Stimulated activated CD4-positive, alpha-beta T cell treated with anti-CD3 and anti-CD28 coated beads, Interleukin-2, amount 100 ng/mL, for 24 hours (primary cell): Measurements from ENCODE around the gene GID4.
"Not testable (repeated sequence)": the region's sequence is repeated elsewhere in the genome, so short reads cannot be mapped to it uniquely, and the experiment has no call there.

ENCODE experiments used
- DNase-seq, 2 donors: peaks; one replicate each; pipeline ENCODE4 v3.0.0-alpha.2; 2020

GID4 gene

GRCh38 chr17:18038861-18039534, at the start of gene GID4, which contains the start of gene ATPAF2:
TSS of gene GID4 (plus strand) at chr17:18039408. CDS start at chr17:18039465, 57 bp downstream.
TSS of gene ATPAF2 (minus strand) at chr17:18039168. CDS start at chr17:18039013, 155 bp downstream.
- DNase-seq = peak; percentile 100

GRCh38 chr17:17989618-17990017, 49.6 kb upstream of the GID4 start:
- no peak for DNase-seq

- no peak for DNase-seq
These were observed 48.9 kb upstream of the GID4 start for GRCh38 chr17:17990282-17990681.

DNA sequence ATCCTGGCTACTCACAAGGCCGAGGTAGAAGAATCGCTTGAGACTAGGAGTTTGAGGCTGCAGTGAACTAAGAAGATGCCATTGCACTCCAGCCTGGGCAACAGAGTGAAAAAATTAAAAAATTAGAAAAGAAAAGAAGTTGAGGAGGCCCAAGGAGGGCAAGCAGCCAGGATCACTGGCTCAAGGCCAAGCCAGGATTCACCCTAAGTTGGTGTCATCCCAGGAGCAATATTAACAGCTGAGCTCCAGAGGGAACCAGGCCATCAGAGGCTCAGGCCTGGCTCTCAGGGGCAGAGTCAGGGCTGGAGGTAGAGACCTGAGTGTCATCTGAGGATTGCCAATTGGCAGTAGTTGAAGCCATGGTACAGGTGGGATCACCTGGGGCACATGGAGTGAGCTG, 45.8 kb upstream of the GID4 start:
- no peak for DNase-seq

GRCh38 chr17:17993852-17994251, 45.4 kb upstream of the GID4 start:
- DNase-seq = no peak

DNA sequence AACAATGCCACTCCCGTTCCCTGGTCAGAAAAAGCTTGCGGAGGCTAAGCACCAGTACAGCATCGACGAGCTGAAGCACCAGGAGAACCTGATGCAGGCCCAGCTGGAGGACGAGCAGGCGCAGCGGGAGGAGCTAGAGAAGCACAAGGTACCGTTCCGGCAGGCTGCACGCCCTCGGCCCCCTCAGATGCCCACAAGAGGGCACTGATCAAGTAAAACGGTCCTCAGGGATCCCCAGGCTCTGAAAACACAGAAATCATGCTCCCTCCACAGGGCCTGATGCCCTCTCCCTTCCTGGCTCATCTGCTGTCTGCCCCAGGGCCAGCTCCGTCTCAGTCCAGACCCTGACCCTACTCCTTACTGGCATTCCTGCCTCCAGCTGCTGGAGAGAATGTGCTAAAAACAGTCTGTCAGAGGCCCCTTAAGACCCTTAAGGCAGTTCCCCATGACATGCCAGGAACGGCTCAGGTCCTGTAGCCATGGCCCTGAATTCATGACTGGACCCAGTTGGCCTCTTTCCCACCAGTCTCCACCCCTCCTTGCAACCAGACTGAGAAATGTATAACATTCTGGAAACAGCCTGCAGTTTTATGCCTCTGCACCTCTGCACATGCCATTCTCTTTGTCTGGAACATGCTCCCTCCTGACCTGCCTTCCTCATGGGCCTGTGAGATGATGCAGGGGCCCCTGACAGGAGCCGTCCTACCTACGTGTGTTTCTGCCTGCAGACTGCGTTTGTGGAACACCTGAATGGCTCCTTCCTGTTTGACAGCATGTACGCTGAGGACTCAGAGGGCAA, 44.7 kb upstream of the GID4 start:
- peak in 1 of 2 donors; percentile 35 for DNase-seq

GRCh38 chr17:17995887-17996286, 43.3 kb upstream of the GID4 start:
- DNase-seq = not testable (repeated sequence)

DNA sequence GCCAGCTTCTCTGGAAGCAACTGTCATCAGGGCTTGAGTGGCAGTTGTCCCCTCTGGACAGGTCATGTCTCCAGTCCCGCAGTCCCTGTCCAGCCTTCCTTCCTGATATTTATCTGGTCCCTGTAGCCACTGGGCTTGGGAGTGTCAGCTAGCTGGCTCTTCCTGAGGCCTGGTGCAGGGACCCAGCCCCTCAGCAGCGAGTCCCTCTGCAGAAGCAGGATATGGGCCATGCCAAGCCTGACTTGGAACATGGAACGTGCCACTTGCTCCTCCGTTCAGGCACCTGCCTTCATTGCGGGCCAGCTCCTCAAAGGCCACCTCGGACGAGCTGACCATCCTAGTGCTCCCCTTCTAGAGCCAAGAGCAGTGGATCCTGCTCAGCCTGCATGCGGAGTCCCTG, 40.3 kb upstream of the GID4 start:
- DNase-seq = no peak

DNA sequence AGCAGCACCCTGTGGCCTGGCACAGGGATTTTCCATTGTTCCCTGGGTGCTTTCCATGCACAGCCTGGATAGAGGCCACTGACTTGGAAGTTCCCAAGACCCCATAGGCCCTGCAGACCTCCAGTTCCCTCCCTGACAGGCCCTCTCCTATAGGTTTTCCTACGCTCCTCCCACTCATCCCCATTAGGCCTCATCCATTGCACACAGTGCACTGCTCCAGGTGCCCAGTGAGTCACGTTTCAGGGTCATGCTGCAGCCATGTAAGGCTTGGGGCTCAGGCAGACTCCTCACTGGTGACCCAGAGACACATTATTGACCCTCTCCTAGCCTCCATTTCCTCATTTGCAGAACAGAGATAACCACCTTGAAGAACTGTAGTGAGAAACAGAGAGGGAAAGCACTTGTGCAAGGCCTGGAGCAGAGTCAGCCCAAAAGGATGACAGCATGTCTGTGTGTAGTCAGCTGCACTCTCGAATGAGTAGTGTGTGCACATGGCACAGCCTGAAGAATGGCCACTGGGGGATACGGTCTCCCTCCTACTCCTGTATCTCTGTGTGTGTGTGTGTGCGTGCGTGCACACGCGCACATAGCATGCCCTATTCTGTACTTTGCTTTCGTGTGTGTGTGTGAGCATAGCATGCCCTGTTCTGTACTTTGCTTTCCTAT, 39.7 kb upstream of the GID4 start:
- DNase-seq = no peak

- DNase-seq = no peak
These were observed 39.2 kb upstream of the GID4 start for GRCh38 chr17:18000030-18000408.

DNA sequence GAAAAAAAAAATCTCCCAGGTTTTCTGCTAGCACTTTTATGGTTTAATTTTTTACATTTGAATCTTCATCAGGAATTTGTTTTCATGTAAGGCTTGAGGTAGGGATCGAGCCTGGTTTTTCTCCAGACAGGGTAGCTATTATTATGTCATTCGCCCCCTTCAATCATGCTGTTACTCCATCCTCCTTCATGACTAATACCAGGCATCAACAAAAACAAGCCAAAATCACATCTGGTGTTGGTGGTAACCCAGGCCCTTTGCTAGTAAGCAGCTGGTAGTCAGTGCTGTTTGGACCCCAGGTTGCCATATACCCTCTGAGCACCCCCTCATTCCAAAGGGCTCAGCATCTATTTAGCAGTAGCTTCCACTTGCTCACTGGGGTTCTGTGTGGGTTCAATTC, 37.0 kb upstream of the GID4 start:
- DNase-seq = no peak

DNA sequence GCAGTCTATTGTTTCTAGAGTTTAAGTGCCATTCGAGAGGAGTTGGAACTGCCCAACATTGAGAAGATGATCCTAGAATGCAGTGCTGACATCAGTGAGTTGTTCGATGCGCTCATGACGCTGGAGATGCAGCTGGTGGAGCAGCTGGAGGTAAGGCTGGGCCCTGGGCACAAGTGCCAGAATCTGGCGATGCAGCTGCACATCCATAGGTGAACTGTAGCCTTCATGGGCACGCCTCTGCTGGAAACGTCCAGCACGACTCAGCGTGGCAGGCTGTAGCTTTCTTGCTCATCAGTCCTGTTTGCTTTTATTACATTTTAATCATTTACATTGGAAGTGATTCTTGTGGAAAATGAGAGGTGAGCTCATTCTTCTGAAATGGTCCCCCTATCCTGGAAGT, 34.9 kb upstream of the GID4 start:
- DNase-seq = no peak

GRCh38 chr17:18004884-18005305, 34.3 kb upstream of the GID4 start:
- no peak for DNase-seq

DNA sequence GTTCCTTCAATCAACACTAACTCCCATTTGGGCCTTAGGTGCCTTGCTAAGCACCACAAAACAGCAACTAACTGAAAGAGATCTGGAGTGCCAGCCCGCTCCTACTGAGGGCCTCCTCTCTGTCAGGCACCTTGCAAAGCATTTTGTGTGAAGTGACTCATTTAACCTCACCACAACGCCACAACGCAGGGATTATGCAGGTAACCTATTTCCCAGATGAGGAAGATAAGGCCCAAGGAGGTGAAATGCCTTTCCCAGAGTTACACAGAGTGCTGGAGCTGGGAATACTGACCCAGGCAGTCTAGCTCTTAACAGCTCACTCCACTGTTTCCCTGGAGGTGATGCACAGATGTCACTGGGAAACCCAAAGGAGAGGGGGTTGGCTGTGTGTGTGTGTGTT, 33.7 kb upstream of the GID4 start:
- no peak for DNase-seq

DNA sequence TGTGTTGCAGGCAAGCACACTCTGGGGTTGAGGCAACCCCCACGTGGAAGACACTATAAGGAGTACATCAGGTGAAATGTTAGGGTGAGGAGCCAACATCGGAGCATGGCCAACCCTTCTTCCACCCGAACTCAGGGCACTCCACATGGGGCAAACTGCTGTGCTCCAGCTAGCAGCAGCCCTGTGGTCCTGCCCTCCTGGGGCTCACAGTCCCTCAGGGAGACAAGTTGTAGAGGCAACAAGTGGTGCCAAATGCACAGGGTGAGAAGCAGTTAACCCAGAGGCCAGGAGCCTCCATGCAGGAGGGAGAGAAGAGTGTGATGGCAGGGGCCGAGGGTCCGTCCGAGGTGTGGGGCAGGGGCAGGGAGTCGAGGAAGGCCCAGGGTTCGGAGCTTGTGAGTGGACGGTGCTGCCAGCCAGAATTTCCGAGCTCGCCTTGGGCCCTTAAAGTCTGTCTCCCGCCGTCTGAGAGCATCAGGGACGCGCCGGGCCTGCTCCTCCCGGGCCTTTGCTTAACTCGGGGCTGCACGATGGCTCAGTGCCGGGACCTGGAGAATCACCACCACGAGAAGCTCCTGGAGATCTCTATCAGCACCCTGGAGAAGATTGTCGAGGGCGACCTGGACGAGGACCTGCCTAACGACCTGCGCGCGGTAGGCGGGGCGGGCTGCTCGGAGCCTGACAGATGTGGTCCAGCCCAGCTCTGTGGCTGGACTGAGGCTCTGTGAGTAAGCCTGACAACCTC, 32.5 kb upstream of the GID4 start:
- DNase-seq = no peak

DNA sequence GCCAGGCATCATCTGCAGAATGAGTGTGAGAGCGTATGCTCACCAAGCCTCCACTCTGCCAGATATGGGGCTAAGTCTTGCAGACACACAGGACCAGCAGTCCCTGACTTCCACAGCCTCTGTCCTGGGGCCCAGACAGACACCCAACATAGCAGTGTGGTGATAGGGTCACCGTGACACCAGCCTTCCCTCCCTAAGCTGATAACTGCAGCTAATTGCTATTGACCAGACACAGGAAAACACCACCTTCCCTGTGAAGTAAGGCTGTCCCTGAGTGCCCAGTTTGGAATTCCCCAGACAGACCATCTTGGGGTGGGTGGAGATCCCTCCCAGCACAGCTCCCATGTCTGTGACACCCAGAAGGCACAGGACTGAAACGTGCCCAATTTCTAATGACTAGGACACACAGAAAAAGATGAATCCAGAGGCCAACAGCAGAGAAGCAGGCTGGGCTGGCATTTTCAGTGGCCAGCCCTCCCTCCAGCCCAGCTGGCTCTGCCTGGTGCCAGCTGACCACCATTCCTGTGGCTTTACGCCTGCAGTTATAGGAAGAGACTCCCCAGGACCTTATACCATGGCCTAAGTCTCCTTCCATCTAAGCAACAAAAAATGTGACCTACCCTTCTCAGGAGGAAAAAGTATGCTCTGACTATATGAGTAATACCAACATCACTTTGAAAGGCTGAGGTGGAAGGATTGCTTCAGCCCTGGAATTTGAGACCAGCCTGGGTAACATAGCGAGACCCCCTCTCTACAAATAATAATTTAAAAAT, 30.5 kb upstream of the GID4 start:
- DNase-seq = no peak

DNA sequence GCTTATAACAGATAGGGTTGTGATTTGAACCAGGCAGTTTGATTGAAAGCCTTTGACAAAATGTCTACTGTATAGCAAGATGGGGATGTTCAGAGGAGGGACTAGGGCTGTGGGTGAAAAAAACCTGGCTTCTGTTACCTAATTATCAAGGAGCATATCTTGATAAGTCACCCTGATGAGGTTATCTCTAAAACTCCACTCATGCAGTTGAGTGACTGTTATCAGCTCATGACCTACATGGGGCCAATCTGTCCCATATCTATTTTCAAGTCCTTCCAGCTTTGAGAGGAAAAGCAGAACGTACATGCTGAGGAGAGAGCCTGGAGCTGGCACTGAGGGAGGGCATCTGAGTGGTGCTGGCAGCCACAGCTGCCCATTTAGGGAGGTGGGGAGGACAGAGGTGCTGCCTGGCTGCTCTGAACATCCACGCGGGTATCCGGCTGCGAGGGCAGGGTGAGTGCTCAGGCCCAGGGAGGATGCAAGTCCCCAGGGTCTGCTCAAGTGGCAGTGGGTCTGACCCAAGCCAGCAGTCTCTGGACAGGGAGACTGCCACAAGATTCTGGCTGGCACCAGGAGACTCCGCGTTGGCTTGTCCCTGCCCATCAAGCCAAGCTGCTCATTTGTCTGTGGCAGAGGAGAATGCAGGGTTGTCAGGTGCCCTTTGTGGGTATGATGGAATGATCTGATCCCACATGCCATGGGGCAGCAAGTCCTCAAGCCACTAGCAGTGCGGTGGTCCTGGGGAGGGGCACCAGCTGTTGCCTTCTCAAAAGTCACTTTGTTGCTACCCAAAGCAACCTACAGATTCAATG, 29.4 kb upstream of the GID4 start:
- DNase-seq = no peak

DNA sequence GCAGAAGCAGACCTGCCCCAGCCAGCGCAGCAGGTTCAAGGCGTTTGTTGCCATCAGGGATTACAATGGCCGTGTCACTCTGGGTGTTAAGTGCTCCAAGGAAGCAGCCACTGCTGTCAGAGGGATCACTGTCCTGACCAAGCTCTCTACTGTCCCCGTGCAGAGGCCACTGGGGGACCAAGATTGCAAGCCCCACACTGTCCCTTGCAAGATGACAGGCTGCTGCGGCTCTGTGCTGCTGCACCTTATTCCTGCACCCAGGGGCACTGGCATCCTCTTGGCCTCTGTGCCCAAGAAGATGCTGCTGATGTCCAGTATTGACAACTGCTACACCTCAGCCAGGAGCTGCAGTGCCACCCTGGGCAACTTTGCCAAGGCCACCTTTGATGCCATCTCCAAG, 27.9 kb upstream of the GID4 start:
- DNase-seq = no peak

DNA sequence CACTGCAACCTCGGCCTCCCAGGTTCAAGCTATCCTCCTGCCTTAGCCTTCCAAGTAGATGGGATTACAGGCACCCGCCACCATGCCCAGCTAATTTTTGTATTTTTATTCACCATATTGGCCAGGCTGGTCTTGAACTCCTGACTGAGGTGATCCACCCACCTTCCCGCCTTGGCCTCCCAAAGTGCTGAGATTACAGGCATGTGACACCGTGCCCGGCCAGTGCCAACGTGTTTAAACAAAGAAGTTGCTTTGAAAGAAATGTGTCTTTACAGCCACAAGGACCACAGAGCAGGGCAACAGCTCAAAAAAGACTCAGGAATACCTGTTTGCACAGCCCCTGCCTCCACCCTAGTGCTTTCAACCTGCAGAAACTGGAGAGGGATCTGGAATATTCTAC, 25.2 kb upstream of the GID4 start:
- no peak for DNase-seq

GRCh38 chr17:18015593-18015992, 23.6 kb upstream of the GID4 start:
- no peak for DNase-seq

- no peak for DNase-seq
These were observed 22.8 kb upstream of the GID4 start for GRCh38 chr17:18016426-18016825.
